Gastrocnemius medialis (tissue), 4 donors: ENCODE results near the gene IL18RAP.

Source experiments
- POLR2A ChIP-seq, 2 donors: fragments of 450-650 bp; IDR thresholded peaks; one replicate each; pipeline ENCODE4 v1.6.1; 2017; ENCODE audit warnings: antibody characterized with exemption in 2 of 2, mild to moderate bottlenecking in 2 of 2, moderate library complexity in 2 of 2
- TF ChIP-seq, protein P1 (sequence below), 5 experiments: fragments of 450-650 bp in 3 of 5; fragments of 200-600 bp in 2 of 5; sonication (generic) in 2 of 5; IDR thresholded peaks in 4 of 5; conservative IDR thresholded peaks in 1 of 5; 1 replicate in 4 of 5; 2 replicates in 1 of 5; pipeline ENCODE4 v1.5.1; 2016 to 2019; ENCODE audit warnings: antibody characterized with exemption in 5 of 5, mild to moderate bottlenecking in 3 of 5, moderate library complexity in 3 of 5

DNA sequence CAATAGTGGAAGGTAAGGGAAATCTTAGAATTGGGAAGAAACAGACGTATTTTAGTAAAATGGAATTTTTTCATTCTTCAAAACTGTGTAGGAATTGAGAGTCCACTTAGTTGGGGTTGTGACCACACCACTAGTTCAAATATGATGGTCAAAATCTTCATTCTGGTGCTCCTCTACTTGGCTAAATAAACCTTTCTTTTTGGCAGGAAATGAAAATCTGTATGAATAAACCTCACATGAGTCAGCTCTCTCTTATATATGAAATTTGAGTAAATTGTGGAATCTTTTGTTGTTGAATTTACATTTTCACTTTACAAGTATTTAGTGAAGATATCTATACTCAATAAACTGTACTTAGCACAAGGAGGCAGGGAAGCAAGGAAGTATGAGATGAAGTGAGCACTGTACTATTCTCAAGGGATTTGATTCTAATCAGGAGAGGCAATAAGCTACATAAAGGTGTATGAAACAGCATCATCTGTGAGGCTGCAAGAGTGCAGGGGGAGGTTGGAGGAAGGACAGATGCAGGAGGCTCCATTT lies 46.8 kb upstream of the IL18RAP start:
- TF ChIP-seq, protein P1, sequence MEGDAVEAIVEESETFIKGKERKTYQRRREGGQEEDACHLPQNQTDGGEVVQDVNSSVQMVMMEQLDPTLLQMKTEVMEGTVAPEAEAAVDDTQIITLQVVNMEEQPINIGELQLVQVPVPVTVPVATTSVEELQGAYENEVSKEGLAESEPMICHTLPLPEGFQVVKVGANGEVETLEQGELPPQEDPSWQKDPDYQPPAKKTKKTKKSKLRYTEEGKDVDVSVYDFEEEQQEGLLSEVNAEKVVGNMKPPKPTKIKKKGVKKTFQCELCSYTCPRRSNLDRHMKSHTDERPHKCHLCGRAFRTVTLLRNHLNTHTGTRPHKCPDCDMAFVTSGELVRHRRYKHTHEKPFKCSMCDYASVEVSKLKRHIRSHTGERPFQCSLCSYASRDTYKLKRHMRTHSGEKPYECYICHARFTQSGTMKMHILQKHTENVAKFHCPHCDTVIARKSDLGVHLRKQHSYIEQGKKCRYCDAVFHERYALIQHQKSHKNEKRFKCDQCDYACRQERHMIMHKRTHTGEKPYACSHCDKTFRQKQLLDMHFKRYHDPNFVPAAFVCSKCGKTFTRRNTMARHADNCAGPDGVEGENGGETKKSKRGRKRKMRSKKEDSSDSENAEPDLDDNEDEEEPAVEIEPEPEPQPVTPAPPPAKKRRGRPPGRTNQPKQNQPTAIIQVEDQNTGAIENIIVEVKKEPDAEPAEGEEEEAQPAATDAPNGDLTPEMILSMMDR (IDR thresholded peaks at IDR 0.05 in 4 of 5, conservative IDR thresholded peaks at IDR 0.05 in 1 of 5) = no peak
- TF ChIP-seq POLR2A (IDR thresholded peaks at IDR 0.05) = no peak
